Measurements from ENCODE around the gene SLC25A48.

The SLC25A48 gene

DNA sequence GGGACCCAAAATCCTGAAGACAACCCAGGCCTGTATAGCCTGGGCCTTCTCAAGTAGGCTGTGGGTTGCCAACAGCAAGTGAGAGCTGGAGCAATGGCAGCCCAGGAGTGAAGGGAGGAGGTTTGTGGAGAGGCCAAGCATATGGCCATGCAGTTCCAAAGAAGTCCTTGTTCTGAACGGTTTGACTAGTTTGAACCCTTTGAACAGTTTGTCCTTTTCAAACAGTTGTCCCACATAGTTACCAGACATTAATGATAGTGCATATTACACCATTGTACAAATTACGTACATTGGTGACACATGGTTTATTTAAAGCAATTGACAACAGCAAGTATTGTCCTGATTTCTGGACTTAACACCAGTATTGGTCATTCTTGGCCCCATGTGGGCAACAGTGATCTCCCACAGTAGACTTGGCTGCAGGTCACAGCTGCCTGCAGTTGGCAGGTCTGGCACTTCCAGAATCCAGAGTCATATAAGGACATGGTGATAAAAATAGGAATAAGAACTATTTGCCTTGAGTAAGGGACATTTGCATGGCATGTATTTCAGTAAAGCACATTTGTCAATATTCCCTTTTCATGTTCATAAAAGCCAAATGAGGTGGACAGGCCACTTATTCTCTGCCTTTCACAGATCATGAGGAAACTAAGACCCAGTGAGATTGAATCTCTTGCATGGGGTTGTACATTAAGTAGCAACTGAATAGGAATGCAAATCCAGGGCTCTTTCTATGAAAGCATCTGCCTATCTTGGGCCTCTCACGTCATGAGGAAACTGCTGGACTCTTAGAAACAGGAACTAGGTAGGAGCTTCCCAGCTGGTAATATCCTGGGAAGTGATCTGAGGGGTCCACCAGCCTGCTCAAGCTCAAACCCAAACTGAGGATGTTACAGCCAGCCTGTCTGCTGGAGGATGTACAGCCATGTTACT is 30.3 kb downstream of the SLC25A48 start:
- Histone ChIP-seq H3K4me2 (ENCODE audit: low read length) (no peak overlapping the region), H3K27me3 (ENCODE audit: control insufficient read depth, insufficient read depth, low read length) (peaks cover 24% of the 10 kb centered on the region), H3K9me3 (replicated peaks; ENCODE audit: low read length) (no peaks in the 10 kb centered on the region)

GRCh38 chr5:135866016-135866415 is 31.6 kb downstream of the SLC25A48 start:
- no peak overlapping the region for H3K4me2 ChIP-seq (ENCODE audit: low read length)
- H3K4me1 ChIP-seq (ENCODE audit: control insufficient read depth, insufficient read depth, low read length): no peaks in the 10 kb centered on the region
- no peak overlapping the region for H3K9ac ChIP-seq (ENCODE audit: low read depth, low read length)
- H3K4me3 ChIP-seq (ENCODE audit: low read length): no peak overlapping the region
- H3K9me3 ChIP-seq (replicated peaks; ENCODE audit: low read length): no peaks in the 10 kb centered on the region
- peaks cover 29% of the 10 kb centered on the region for H3K27me3 ChIP-seq (ENCODE audit: control insufficient read depth, insufficient read depth, low read length)
- H3K36me3 ChIP-seq (ENCODE audit: insufficient read depth, low read length): no peaks in the 10 kb centered on the region

More for the DNA sequence above, 30.3 kb downstream of the SLC25A48 start:
- Histone ChIP-seq H3K9ac (ENCODE audit: low read depth, low read length) (no peak overlapping the region), H3K4me1 (ENCODE audit: control insufficient read depth, insufficient read depth, low read length) (no peaks in the 10 kb centered on the region), H3K4me3 (ENCODE audit: low read length) (no peak overlapping the region), H3K36me3 (ENCODE audit: insufficient read depth, low read length) (no peaks in the 10 kb centered on the region)

GRCh38 chr5:135867599-135867998 is 33.1 kb downstream of the SLC25A48 start:
- Histone ChIP-seq H3K4me2 (ENCODE audit: low read length) (no peak overlapping the region), H3K4me1 (ENCODE audit: control insufficient read depth, insufficient read depth, low read length) (no peaks in the 10 kb centered on the region), H3K27me3 (ENCODE audit: control insufficient read depth, insufficient read depth, low read length) (peaks cover 28% of the 10 kb centered on the region), H3K4me3 (ENCODE audit: low read length) (no peak overlapping the region), H3K9ac (ENCODE audit: low read depth, low read length) (no peak overlapping the region), H3K36me3 (ENCODE audit: insufficient read depth, low read length) (no peaks in the 10 kb centered on the region), H3K9me3 (replicated peaks; ENCODE audit: low read length) (no peaks in the 10 kb centered on the region)

GRCh38 chr5:135868681-135869080 is 34.2 kb downstream of the SLC25A48 start:
- Histone ChIP-seq H3K9ac (ENCODE audit: low read depth, low read length) (no peak overlapping the region), H3K4me1 (ENCODE audit: control insufficient read depth, insufficient read depth, low read length) (no peaks in the 10 kb centered on the region)

GRCh38 chr5:135869276-135869675 is 34.8 kb downstream of the SLC25A48 start:
- H3K9ac ChIP-seq (ENCODE audit: low read depth, low read length): no peak overlapping the region
- no peak overlapping the region for H3K4me2 ChIP-seq (ENCODE audit: low read length)
- H3K4me1 ChIP-seq (ENCODE audit: control insufficient read depth, insufficient read depth, low read length): no peaks in the 10 kb centered on the region
- H3K36me3 ChIP-seq (ENCODE audit: insufficient read depth, low read length): no peaks in the 10 kb centered on the region
- H3K27me3 ChIP-seq (ENCODE audit: control insufficient read depth, insufficient read depth, low read length): peaks cover 19% of the 10 kb centered on the region
- no peaks in the 10 kb centered on the region for H3K9me3 ChIP-seq (replicated peaks; ENCODE audit: low read length)
- no peak overlapping the region for H3K4me3 ChIP-seq (ENCODE audit: low read length)

More at GRCh38 chr5:135868681-135869080, 34.2 kb downstream of the SLC25A48 start:
- H3K27me3 ChIP-seq (ENCODE audit: control insufficient read depth, insufficient read depth, low read length): peaks cover 25% of the 10 kb centered on the region
- H3K9me3 ChIP-seq (replicated peaks; ENCODE audit: low read length): no peaks in the 10 kb centered on the region
- no peak overlapping the region for H3K4me3 ChIP-seq (ENCODE audit: low read length)
- H3K4me2 ChIP-seq (ENCODE audit: low read length): no peak overlapping the region
- H3K36me3 ChIP-seq (ENCODE audit: insufficient read depth, low read length): no peaks in the 10 kb centered on the region

DNA sequence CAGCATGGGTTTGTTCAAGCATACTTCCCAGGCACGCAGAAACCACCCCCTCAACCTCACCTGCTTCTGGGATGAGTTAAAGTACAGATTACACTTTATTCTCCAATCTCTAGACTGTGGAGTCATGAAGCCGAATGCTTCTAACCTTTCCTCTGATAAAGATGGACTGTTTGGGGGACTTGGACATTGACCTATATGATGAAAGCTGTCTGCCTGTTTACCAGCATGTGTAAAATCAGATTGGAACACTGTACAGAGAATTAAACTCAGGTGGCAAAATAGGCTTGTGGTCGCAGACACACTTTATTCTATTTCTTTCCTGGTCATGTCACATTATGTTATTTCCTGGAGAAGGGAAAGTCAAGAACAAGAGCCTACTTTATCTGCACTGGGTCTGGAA is 35.5 kb downstream of the SLC25A48 start:
- Histone ChIP-seq H3K4me1 (ENCODE audit: control insufficient read depth, insufficient read depth, low read length) (no peaks in the 10 kb centered on the region), H3K27me3 (ENCODE audit: control insufficient read depth, insufficient read depth, low read length) (peaks cover 20% of the 10 kb centered on the region), H3K9me3 (replicated peaks; ENCODE audit: low read length) (no peaks in the 10 kb centered on the region), H3K36me3 (ENCODE audit: insufficient read depth, low read length) (no peaks in the 10 kb centered on the region), H3K4me3 (ENCODE audit: low read length) (no peak overlapping the region), H3K9ac (ENCODE audit: low read depth, low read length) (no peak overlapping the region), H3K4me2 (ENCODE audit: low read length) (no peak overlapping the region)

DNA sequence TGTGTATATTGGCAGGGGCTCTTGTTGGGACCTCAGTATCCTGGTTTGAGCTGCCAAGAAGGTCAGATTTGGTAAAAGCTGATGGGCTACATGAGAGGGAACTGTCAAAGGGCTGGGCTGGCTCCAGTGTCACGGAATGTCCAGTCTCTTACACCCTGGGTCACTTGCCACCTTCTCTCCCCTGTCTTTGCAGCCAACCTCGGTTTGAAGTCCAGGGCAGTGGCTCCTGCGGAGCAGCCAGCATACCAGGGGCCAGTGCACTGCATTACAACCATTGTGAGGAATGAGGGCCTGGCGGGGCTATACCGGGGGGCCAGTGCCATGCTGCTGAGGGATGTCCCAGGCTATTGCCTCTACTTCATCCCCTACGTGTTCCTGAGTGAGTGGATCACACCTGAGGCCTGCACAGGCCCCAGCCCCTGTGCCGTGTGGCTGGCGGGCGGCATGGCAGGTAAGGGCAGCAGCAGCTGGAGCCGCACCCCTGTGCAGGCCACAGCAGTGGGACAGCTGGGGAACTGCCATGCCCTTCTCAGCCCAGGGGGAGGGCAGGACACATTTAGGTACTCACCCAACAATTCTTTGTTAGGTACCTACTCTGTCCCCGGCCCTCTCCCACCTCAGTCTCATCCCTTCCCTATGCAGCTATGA is 36.9 kb downstream of the SLC25A48 start:
- Histone ChIP-seq H3K9ac (ENCODE audit: low read depth, low read length) (no peak overlapping the region), H3K9me3 (replicated peaks; ENCODE audit: low read length) (no peaks in the 10 kb centered on the region), H3K27me3 (ENCODE audit: control insufficient read depth, insufficient read depth, low read length) (peaks cover 24% of the 10 kb centered on the region), H3K4me2 (ENCODE audit: low read length) (no peak overlapping the region), H3K4me3 (ENCODE audit: low read length) (no peak overlapping the region), H3K36me3 (ENCODE audit: insufficient read depth, low read length) (no peaks in the 10 kb centered on the region), H3K4me1 (ENCODE audit: control insufficient read depth, insufficient read depth, low read length) (no peaks in the 10 kb centered on the region)

DNA sequence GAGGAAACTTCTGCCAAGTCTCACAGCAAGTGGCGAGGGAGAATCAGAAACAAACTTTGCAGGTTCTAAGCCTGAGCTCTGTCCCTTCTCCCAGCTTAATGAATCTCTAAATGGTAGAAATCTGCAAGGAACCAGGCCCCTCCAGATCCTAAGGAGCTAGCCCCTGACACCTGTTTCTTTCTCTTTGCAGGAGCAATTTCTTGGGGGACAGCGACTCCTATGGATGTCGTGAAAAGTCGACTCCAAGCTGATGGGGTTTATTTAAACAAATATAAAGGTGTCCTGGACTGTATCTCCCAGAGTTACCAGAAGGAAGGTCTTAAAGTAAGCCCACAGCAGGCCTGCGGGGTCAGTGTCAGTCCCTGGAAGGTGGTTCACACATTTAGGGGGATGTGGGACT is 39.4 kb downstream of the SLC25A48 start:
- Histone ChIP-seq H3K4me1 (ENCODE audit: control insufficient read depth, insufficient read depth, low read length) (no peaks in the 10 kb centered on the region), H3K4me2 (ENCODE audit: low read length) (no peak overlapping the region)

DNA sequence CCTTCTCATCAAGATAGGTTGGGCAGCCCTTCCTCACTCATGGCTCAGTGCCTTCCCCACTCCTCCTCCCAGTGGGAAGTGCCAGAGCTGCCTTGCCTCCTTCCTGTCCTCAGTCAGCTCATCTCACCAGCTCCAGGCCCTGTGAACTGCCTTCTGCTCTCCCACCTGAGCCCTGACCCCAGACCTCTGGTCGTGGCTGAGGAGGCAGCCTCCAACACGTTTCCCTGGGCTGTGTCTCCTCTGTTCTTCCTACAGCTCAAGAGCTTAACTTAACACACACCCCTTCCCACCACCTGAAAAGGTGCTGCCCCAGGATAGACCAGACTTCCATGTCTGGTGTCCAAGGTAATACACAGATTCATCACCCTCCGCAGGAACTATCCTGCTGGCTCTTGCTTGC is 40.0 kb downstream of the SLC25A48 start:
- H3K4me3 ChIP-seq (ENCODE audit: low read length): no peak overlapping the region
- no peak overlapping the region for H3K9ac ChIP-seq (ENCODE audit: low read depth, low read length)
- no peaks in the 10 kb centered on the region for H3K9me3 ChIP-seq (replicated peaks; ENCODE audit: low read length)
- no peaks in the 10 kb centered on the region for H3K4me1 ChIP-seq (ENCODE audit: control insufficient read depth, insufficient read depth, low read length)
- H3K27me3 ChIP-seq (ENCODE audit: control insufficient read depth, insufficient read depth, low read length): peaks cover 29% of the 10 kb centered on the region
- no peaks in the 10 kb centered on the region for H3K36me3 ChIP-seq (ENCODE audit: insufficient read depth, low read length)
- no peak overlapping the region for H3K4me2 ChIP-seq (ENCODE audit: low read length)

More for the DNA sequence above, 39.4 kb downstream of the SLC25A48 start:
- Histone ChIP-seq H3K4me3 (ENCODE audit: low read length) (no peak overlapping the region), H3K9ac (ENCODE audit: low read depth, low read length) (no peak overlapping the region), H3K27me3 (ENCODE audit: control insufficient read depth, insufficient read depth, low read length) (peaks cover 24% of the 10 kb centered on the region), H3K36me3 (ENCODE audit: insufficient read depth, low read length) (no peaks in the 10 kb centered on the region), H3K9me3 (replicated peaks; ENCODE audit: low read length) (no peaks in the 10 kb centered on the region)

GRCh38 chr5:135875567-135875966 is 41.1 kb downstream of the SLC25A48 start:
- H3K9ac ChIP-seq (ENCODE audit: low read depth, low read length): no peak overlapping the region
- H3K9me3 ChIP-seq (replicated peaks; ENCODE audit: low read length): no peaks in the 10 kb centered on the region
- H3K36me3 ChIP-seq (ENCODE audit: insufficient read depth, low read length): no peaks in the 10 kb centered on the region
- H3K4me2 ChIP-seq (ENCODE audit: low read length): no peak overlapping the region
- H3K4me1 ChIP-seq (ENCODE audit: control insufficient read depth, insufficient read depth, low read length): no peaks in the 10 kb centered on the region
- H3K4me3 ChIP-seq (ENCODE audit: low read length): no peak overlapping the region
- H3K27me3 ChIP-seq (ENCODE audit: control insufficient read depth, insufficient read depth, low read length): peaks cover 27% of the 10 kb centered on the region

GRCh38 chr5:135876146-135876545 is 41.7 kb downstream of the SLC25A48 start:
- H3K36me3 ChIP-seq (ENCODE audit: insufficient read depth, low read length): no peaks in the 10 kb centered on the region
- H3K4me3 ChIP-seq (ENCODE audit: low read length): no peak overlapping the region
- H3K9me3 ChIP-seq (replicated peaks; ENCODE audit: low read length): no peaks in the 10 kb centered on the region
- H3K9ac ChIP-seq (ENCODE audit: low read depth, low read length): no peak overlapping the region
- no peak overlapping the region for H3K4me2 ChIP-seq (ENCODE audit: low read length)
- H3K27me3 ChIP-seq (ENCODE audit: control insufficient read depth, insufficient read depth, low read length): peaks cover 31% of the 10 kb centered on the region
- no peaks in the 10 kb centered on the region for H3K4me1 ChIP-seq (ENCODE audit: control insufficient read depth, insufficient read depth, low read length)

Data from skeletal muscle satellite cell (primary cell).